Loucy (cell line): ENCODE data around the gene DYRK1B.

Experiments
- H2AFZ ChIP-seq: fragments of 200-600 bp; sonication (generic); 2 replicates; pipeline ENCODE4 v1.6.0; 2016; ENCODE audit warnings: antibody characterized with exemption, mild to moderate bottlenecking, low read length, moderate library complexity
- H3F3A ChIP-seq: fragments of 200-600 bp; 2 replicates; pipeline ENCODE4 v1.6.0; 2016; ENCODE audit warnings: antibody characterized with exemption, low read depth, mild to moderate bottlenecking
- H3K27me3 ChIP-seq: fragments of 200-600 bp; sonication (generic); 2 replicates; pipeline ENCODE4 v1.6.1; 2014; ENCODE audit warnings: low read length, mild to moderate bottlenecking; ENCODE audit not compliant: insufficient read depth, poor library complexity, severe bottlenecking
- H3K36me3 ChIP-seq: fragments of 200-600 bp; sonication (generic); 2 replicates; pipeline ENCODE4 v1.6.1; 2016; ENCODE audit warnings: low read length; ENCODE audit not compliant: insufficient read depth
- H3K4me1 ChIP-seq: fragments of 200-600 bp; sonication (generic); 2 replicates; pipeline ENCODE4 v1.5.1; 2014; ENCODE audit warnings: low read length, mild to moderate bottlenecking; ENCODE audit not compliant: insufficient read depth, poor library complexity, severe bottlenecking
- H3K4me2 ChIP-seq: fragments of 200-600 bp; sonication (generic); 2 replicates; pipeline ENCODE4 v1.6.0; 2014; ENCODE audit warnings: antibody characterized with exemption, low read length, low read depth, mild to moderate bottlenecking; ENCODE audit not compliant: poor library complexity, severe bottlenecking
- H3K4me3 ChIP-seq: fragments of 200-600 bp; sonication (generic); 2 replicates; pipeline ENCODE4 v1.5.1; 2014; ENCODE audit warnings: low read length, mild to moderate bottlenecking, mixed read lengths; ENCODE audit not compliant: poor library complexity, severe bottlenecking
- H3K79me2 ChIP-seq: fragments of 200-600 bp; sonication (generic); 2 replicates; pipeline ENCODE4 v1.6.1; 2014; ENCODE audit warnings: low read length; ENCODE audit not compliant: insufficient read depth
- H3K9ac ChIP-seq: fragments of 200-600 bp; sonication (generic); 2 replicates; pipeline ENCODE4 v1.6.0; 2014; ENCODE audit warnings: mild to moderate bottlenecking, low read depth, low read length, moderate library complexity; ENCODE audit not compliant: poor library complexity, severe bottlenecking
- H3K9me2 ChIP-seq: fragments of 200-600 bp; sonication (generic); replicated peaks from 2 replicates; pipeline ENCODE4 v1.6.1; 2016; ENCODE audit warnings: low read depth, low read length, mixed read lengths
- H3K9me3 ChIP-seq: fragments of 200-600 bp; sonication (generic); 2 replicates; pipeline ENCODE4 v1.6.1; 2014; ENCODE audit warnings: mild to moderate bottlenecking, antibody characterized with exemption, low read length, low read depth; ENCODE audit not compliant: insufficient read depth
- H4K20me1 ChIP-seq: fragments of 200-600 bp; sonication (generic); 2 replicates; pipeline ENCODE4 v1.6.0; 2014; ENCODE audit warnings: antibody characterized with exemption, low read length, mild to moderate bottlenecking; ENCODE audit not compliant: insufficient read depth, poor library complexity, severe bottlenecking
- EZH2phosphoT487 ChIP-seq: fragments of 200-600 bp; IDR thresholded peaks from 2 replicates; pipeline ENCODE4 v1.6.1; 2018; ENCODE audit warnings: antibody characterized with exemption, mild to moderate bottlenecking, moderate library complexity, borderline replicate concordance
- TF ChIP-seq, protein P1 (sequence below): fragments of 200-600 bp; sonication (generic); conservative IDR thresholded peaks from 2 replicates; pipeline ENCODE4 v1.5.1; 2014; ENCODE audit warnings: mild to moderate bottlenecking, antibody characterized with exemption, low read length

Gene DYRK1B

DNA sequence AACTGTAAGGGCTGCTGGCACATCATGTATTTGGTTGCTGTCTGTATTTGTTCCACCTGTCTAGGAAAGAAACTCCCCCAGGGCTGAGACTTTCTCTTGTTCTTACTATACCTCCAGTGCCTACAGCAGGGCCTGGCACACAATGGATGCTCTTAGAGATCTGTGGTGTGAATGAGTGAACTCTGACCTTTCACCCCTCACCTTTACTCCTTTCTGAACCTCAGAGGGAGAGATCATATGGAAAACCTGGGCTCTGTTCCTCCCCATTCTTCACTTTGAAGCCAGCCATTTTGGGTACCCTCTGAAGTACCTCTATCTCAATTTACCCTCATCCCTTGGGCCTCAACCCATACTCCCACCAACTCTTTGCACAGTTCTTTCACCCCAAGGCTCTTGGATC is 3.1 kb downstream of the DYRK1B start:
- H4K20me1 ChIP-seq = no peaks in the 10 kb centered on the region
- no peak for TF ChIP-seq EZH2phosphoT487
- TF ChIP-seq, protein P1, sequence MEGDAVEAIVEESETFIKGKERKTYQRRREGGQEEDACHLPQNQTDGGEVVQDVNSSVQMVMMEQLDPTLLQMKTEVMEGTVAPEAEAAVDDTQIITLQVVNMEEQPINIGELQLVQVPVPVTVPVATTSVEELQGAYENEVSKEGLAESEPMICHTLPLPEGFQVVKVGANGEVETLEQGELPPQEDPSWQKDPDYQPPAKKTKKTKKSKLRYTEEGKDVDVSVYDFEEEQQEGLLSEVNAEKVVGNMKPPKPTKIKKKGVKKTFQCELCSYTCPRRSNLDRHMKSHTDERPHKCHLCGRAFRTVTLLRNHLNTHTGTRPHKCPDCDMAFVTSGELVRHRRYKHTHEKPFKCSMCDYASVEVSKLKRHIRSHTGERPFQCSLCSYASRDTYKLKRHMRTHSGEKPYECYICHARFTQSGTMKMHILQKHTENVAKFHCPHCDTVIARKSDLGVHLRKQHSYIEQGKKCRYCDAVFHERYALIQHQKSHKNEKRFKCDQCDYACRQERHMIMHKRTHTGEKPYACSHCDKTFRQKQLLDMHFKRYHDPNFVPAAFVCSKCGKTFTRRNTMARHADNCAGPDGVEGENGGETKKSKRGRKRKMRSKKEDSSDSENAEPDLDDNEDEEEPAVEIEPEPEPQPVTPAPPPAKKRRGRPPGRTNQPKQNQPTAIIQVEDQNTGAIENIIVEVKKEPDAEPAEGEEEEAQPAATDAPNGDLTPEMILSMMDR = no peak
- peak overlapping the region; percentile 78 for H3K4me2 ChIP-seq
- peaks cover 52% of the 10 kb centered on the region; the same call in 1 of the 2 replicates for H3K36me3 ChIP-seq
- peaks cover 21% of the 10 kb centered on the region; the same call in 1 of the 2 replicates for H3K79me2 ChIP-seq
- no peak overlapping the region for H3K9ac ChIP-seq
- no peak overlapping the region for H2AFZ ChIP-seq
- H3K4me3 ChIP-seq = no peak overlapping the region
- 0 out of 2 replicates have a peak, but pooled peaks cover 3% of the 10 kb centered on the region for H3F3A ChIP-seq
- no peaks in the 10 kb centered on the region for H3K9me2 ChIP-seq
- no peaks in the 10 kb centered on the region for H3K9me3 ChIP-seq
- no peaks in the 10 kb centered on the region for H3K27me3 ChIP-seq
- H3K4me1 ChIP-seq = peaks cover 13% of the 10 kb centered on the region

DNA sequence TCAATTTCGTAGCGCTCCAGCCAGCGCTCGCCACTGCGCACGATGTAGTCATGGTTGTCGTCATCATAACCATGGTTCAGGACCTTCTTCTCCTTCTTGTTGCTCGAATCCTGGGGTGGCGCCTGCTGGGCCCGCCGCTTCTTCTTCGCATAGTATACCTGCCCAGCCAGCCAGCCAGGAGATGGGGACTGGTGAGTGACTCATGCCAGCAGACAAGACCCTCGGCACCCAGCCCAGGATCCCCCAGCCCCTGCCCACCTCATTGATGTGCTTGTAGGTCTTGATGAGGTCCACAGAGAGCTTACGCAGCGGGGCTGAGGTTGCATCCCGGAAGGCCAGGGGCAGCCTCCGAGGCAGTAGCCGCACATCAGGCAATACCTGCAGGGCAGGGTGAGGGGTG is 3.6 kb downstream of the DYRK1B start:
- H3K36me3 ChIP-seq = peaks cover 48% of the 10 kb centered on the region; the same call in 1 of the 2 replicates
- H4K20me1 ChIP-seq = no peaks in the 10 kb centered on the region
- peaks cover 13% of the 10 kb centered on the region for H3K4me1 ChIP-seq
- H3K4me3 ChIP-seq = no peak overlapping the region
- TF ChIP-seq, protein P1 = no peak
- no peak for TF ChIP-seq EZH2phosphoT487
- no peaks in the 10 kb centered on the region for H3K9me3 ChIP-seq
- H3K9me2 ChIP-seq = no peaks in the 10 kb centered on the region
- peaks cover 21% of the 10 kb centered on the region; the same call in 1 of the 2 replicates for H3K79me2 ChIP-seq
- H3K27me3 ChIP-seq = no peaks in the 10 kb centered on the region
- H3F3A ChIP-seq = 0 out of 2 replicates have a peak, but pooled peaks cover 3% of the 10 kb centered on the region
- H3K4me2 ChIP-seq = no peak overlapping the region
- H3K9ac ChIP-seq = no peak overlapping the region
- no peak overlapping the region for H2AFZ ChIP-seq

DNA sequence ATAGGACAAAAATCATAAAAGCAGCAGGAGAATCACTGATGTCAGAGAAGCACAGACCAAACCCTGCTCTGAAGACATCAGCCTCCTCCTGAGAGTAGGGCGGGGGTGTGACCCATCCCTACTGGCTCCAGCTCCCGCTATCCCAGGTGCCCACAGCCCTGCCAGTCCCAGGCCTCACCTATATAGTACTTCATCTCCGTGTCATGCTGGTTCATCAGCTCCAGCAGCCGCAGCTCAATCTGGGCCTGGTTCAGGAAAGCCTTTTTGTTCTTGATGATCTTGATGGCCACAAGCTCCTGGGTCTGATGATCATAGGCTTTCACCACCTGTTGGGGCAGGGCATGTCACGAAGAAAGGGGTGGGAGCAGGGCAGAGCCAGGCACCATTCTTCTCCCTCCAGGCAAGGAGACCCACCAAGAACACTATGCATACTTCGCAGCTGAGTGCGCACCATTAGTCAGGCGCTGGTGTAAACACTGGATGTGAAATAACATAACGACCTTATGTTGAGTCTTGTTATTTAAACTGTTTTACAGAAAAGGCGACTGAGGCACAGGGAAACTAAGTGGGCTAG is 4.2 kb downstream of the DYRK1B start:
- 0 out of 2 replicates have a peak, but pooled peaks cover under 1% of the 10 kb centered on the region for H3F3A ChIP-seq
- no peak overlapping the region for H3K4me2 ChIP-seq
- H3K4me3 ChIP-seq = no peak overlapping the region
- H3K4me1 ChIP-seq = peaks cover 13% of the 10 kb centered on the region
- H3K9me3 ChIP-seq = no peaks in the 10 kb centered on the region
- no peaks in the 10 kb centered on the region for H3K27me3 ChIP-seq
- H3K36me3 ChIP-seq = peaks cover 44% of the 10 kb centered on the region; the same call in 1 of the 2 replicates
- H3K79me2 ChIP-seq = peaks cover 21% of the 10 kb centered on the region; the same call in 1 of the 2 replicates
- TF ChIP-seq, protein P1 = no peak
- TF ChIP-seq EZH2phosphoT487 = no peak
- no peaks in the 10 kb centered on the region for H3K9me2 ChIP-seq
- H3K9ac ChIP-seq = no peak overlapping the region
- no peak overlapping the region for H2AFZ ChIP-seq
- no peaks in the 10 kb centered on the region for H4K20me1 ChIP-seq
